Activated naive CD8-positive, alpha-beta T cell (primary cell): ENCODE results near the gene BCL2.
"Not testable (repeated sequence)": the region's sequence is repeated elsewhere in the genome, so short reads cannot be mapped to it uniquely, and the experiment has no call there.

Experiments used
- H3K27ac Mint-ChIP-seq: one replicate; pipeline ENCODE4 v1.8.0; 2021; ENCODE audit warnings: mixed read lengths
- H3K27me3 Mint-ChIP-seq: one replicate; pipeline ENCODE4 v1.8.0; 2021; ENCODE audit warnings: mixed read lengths
- H3K36me3 Mint-ChIP-seq: one replicate; pipeline ENCODE4 v1.8.0; 2021; ENCODE audit warnings: mixed read lengths
- H3K4me1 Mint-ChIP-seq: one replicate; pipeline ENCODE4 v1.8.0; 2021; ENCODE audit warnings: low read depth, mixed read lengths
- H3K4me3 Mint-ChIP-seq: one replicate; pipeline ENCODE4 v1.8.0; 2021; ENCODE audit warnings: mild to moderate bottlenecking, mixed read lengths
- H3K9me3 Mint-ChIP-seq: one replicate; pipeline ENCODE4 v1.8.0; 2021; ENCODE audit warnings: low read depth, mixed read lengths

Gene BCL2

DNA sequence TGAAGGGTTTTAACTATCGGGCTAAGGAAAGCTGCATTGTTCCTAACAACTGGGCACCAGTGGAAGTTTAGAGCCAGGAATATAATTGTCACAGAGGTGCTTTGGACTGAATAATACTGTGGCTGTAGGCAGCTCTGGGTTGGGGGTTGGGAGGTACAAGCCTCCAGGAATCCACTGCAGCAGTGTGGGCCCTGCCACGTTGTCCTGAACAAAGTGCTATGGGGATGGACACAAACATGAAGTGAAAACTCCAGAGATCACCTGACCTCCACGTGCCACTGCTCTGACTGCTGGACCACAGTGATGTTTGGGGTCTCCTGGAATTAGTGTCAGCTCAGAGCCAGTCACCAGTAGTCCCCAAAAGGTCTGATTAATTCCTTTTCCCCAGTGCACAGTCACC, 110.9 kb downstream of the BCL2 start:
- peaks cover 10% of the 10 kb centered on the region for H3K36me3 Mint-ChIP-seq
- no peaks in the 10 kb centered on the region for H3K9me3 Mint-ChIP-seq
- peak overlapping the region; percentile 99 for H3K27ac Mint-ChIP-seq
- H3K4me1 Mint-ChIP-seq = peaks cover 97% of the 10 kb centered on the region
- H3K27me3 Mint-ChIP-seq = no peaks in the 10 kb centered on the region
- peak overlapping the region; percentile 73 for H3K4me3 Mint-ChIP-seq

DNA sequence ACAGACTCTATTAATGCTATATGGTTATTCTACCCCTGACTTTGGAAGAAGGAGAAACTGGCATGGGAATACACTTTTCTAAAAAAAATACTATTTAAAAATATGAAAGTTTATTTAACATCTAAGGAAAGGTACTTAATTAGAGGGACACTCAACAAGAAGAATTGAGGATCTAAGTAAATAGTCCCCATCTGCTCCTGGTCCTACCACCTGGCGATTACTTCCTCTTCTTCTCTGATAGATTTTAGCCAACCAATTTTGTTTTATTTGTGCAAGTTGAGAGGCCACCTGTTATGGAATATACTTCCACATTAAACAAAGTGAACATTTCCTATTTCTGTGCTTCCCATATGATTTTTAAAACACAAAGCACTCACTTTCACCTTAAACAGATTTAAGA, 111.7 kb downstream of the BCL2 start:
- peak overlapping the region; percentile 73 for H3K4me3 Mint-ChIP-seq
- H3K9me3 Mint-ChIP-seq = no peaks in the 10 kb centered on the region
- H3K27me3 Mint-ChIP-seq = no peaks in the 10 kb centered on the region
- peaks cover 97% of the 10 kb centered on the region for H3K4me1 Mint-ChIP-seq
- peaks cover 9% of the 10 kb centered on the region for H3K36me3 Mint-ChIP-seq
- H3K27ac Mint-ChIP-seq = peak overlapping the region; percentile 99

DNA sequence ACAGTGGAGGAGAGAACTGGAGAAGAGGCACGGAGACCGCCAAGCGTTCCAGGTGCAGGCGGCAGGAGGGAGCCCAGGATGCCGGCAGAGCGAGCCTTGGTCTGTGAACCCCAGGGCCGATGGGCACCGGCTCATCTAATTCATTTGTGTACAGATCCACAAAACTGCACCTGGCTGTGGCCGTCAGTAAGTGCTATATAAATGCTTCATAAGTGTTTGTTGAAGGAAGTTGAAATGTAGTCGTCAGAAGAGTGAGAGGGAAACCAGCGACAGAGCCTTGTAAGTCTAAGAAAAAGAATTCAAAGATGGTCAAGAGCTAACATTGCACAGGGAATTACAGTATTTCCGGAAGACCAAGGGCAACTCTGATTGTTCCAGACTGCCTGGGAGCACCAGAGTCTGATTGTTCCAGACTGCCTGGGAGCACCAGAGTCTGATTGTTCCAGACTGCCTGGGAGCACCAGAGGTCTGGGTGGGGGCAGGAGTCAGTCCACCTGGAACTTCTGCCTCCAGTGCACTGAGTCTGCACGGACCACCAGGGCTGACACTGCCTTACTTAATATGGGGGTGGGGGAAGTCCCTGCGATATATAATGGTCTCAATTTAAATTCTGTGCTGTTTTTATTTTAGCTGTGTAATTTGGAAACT, 112.3 kb downstream of the BCL2 start:
- peaks cover 9% of the 10 kb centered on the region for H3K36me3 Mint-ChIP-seq
- H3K9me3 Mint-ChIP-seq = no peaks in the 10 kb centered on the region
- H3K27me3 Mint-ChIP-seq = no peaks in the 10 kb centered on the region
- peak overlapping the region; percentile 73 for H3K4me3 Mint-ChIP-seq
- H3K4me1 Mint-ChIP-seq = peaks cover 97% of the 10 kb centered on the region
- peak overlapping the region; percentile 86 for H3K27ac Mint-ChIP-seq

DNA sequence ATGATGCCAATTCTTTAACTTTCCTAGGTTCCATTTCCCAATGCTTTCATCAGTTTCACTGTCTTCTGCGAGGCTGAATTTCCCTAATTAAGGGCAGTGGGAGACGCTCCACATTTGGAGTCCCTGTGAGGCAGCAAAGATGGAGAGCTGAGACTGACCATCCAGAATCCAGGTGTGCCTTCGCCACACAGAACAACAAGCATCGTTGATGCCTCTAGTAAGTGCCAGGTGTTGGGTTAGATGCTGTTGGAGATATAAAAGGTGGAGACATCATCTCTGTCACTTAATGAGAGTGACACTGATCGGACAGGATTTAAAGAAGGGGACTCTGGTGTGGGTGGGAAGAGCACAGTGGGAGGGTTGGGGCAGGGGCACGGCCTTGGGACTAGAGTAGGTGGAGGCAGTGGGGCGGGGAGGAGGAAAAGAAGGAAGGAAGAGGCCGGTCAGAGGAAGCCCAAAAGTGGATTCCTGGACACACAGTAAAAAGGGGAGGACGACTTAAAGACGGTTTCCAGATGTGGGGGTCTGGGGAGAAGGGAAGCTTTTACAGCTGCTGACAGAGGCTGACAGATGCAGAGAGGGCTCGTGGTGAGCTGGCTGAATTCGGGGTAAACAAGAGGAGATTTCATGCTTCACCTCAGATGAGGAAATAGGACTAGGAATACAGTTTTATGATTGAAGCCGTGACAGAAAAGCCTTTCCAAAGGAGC, 113.0 kb downstream of the BCL2 start:
- Mint-ChIP-seq H3K36me3 (peaks cover 9% of the 10 kb centered on the region), H3K4me1 (peaks cover 95% of the 10 kb centered on the region), H3K4me3 (peak overlapping the region; percentile 73), H3K27ac (peak overlapping the region; percentile 86), H3K9me3 (no peaks in the 10 kb centered on the region), H3K27me3 (no peaks in the 10 kb centered on the region)

DNA sequence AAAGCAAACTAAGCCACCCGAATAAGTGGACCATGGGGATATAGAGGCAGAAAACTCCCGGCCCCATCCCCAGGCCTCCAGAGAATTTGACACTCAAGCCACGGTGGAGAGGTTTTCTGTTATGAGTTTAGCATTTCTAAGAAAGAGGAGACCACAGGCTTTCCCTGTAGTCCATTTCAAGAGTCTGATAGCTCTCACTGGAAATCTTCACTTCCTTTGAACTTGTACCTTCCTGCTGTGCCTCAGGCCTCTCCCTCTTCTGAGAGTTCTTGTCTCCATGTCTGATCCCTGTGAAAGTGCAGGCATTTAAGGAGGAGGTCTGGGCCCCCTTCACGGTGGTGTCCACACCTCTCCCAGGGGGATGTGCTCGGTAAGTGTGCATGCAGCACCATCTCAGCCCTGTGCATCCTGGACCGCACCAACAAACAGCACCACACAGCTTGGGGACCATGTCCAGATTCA, 113.7 kb downstream of the BCL2 start:
- Mint-ChIP-seq H3K27me3 (no peaks in the 10 kb centered on the region), H3K36me3 (peaks cover 9% of the 10 kb centered on the region), H3K4me1 (peaks cover 95% of the 10 kb centered on the region), H3K27ac (peak overlapping the region; percentile 86), H3K9me3 (no peaks in the 10 kb centered on the region), H3K4me3 (peak overlapping the region; percentile 73)

DNA sequence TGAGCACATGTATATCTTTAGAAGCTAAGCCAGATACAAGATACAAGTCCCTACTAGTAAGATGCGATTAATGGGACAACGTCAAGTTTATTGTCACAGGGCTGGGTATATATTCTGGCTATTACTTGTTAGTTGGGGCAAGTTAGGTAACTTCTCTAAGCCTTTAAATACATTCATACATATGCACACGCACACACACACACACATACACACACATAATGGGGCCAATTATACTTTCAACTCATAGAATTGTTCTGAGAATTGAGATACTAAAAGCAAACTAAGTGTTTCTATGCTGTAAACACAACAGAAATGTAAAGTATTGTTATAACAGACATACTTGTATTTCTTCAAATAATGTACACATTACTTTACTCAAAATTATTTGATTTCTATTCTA, 116.1 kb downstream of the BCL2 start:
- Mint-ChIP-seq H3K27me3 (no peaks in the 10 kb centered on the region), H3K9me3 (no peaks in the 10 kb centered on the region), H3K4me3 (peak overlapping the region; percentile 4), H3K4me1 (peaks cover 73% of the 10 kb centered on the region), H3K27ac (peak overlapping the region; percentile 86), H3K36me3 (no peaks in the 10 kb centered on the region)

DNA sequence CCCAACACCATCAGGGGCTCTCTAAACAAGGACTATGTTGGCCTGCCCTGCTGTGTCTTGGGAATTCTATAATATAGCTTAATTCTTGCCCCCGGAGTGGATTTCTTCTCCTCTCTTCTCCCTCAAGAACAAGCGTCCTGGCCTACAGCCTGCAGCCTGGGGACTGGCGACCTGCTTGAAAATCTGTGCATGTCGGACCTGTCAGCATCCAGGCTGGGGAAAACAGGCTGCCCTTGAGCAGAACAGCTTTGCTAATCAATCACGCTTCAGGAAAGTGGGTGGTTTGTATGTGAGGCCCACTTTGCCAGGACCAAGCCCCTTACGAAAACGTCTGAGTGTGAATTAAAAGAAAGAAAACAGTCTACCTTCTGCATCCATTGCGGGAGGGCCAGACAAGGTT, 116.7 kb downstream of the BCL2 start:
- no peaks in the 10 kb centered on the region for H3K27me3 Mint-ChIP-seq
- no peaks in the 10 kb centered on the region for H3K36me3 Mint-ChIP-seq
- no peak overlapping the region for H3K4me3 Mint-ChIP-seq
- H3K9me3 Mint-ChIP-seq = no peaks in the 10 kb centered on the region
- H3K27ac Mint-ChIP-seq = peak overlapping the region; percentile 79
- peaks cover 66% of the 10 kb centered on the region for H3K4me1 Mint-ChIP-seq

DNA sequence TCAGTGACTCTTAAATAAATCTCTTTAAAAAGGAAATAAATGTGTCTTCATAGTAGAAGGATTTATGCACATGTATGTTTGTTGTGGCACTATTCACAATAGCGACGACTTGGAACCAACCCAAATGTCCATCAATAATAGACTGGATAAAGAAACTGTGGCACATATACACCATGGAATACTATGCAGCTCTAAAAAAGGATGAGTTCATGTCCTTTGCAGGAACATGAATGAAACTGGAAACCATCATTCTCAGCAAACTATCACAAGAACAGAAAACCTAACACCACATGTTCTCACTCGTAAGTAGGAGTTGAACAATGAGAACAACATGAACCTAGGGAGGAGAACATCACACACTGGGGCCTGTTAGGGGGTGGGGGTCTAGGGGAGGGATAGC, 118.1 kb downstream of the BCL2 start:
- H3K4me3 Mint-ChIP-seq = peak overlapping the region; percentile 3
- not testable (repeated sequence) for H3K36me3 Mint-ChIP-seq, H3K27me3 Mint-ChIP-seq, H3K9me3 Mint-ChIP-seq, H3K27ac Mint-ChIP-seq
- peaks cover 54% of the 10 kb centered on the region for H3K4me1 Mint-ChIP-seq

DNA sequence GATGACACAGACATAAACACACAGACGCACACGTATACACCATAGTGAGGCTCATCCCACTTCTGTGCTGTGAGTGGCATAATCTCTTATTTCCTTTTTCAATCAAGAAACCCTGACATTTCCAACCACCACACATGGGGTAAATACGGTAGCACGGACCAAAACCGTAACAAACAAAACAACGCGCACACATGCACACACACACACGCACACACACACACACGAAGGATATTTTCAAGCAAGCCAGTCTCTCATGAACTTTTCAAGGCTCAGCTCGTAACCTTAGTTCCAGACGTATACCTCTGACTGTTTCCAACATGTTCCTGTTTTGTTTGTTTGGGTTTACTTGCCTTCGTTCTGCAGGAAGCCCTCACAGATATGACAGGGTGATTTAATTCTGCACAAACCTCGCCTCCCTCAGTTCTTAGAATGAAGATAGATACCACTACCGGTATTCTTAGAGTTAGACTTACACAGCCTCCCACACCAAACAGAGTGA, 119.8 kb downstream of the BCL2 start:
- Mint-ChIP-seq H3K36me3 (no peaks in the 10 kb centered on the region), H3K4me1 (peaks cover 52% of the 10 kb centered on the region), H3K27ac (no peak overlapping the region), H3K9me3 (no peaks in the 10 kb centered on the region), H3K27me3 (no peaks in the 10 kb centered on the region), H3K4me3 (no peak overlapping the region)

DNA sequence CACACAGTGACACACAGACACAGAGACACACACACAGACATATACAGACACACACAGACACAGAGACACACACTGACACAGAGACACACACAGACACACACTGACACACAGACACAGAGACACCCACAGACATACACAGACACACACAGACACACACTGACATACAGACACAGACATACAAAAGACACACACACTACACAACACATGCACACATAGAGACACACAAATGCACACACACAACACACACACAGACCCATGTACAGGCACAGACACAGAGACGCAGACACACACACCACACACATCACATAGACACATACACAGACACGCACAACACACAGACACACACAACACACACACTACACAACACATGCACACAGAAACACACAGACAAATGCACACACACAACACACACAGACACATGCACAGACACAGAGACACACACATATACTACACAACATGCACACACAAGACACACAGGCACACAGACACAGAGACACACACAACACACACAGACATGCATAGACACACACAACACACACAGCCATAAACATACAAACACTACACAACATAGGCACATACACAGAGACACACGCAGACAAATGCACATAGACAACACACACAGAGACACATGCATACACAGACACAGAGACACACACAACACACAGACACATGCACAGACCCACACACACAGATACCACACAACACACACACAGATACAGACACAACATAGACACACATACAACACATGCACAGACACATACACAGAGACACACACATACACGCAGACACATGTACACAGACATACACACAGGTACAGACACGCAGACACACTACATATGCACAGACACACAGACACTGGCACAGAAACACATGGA, 120.5 kb downstream of the BCL2 start:
- Mint-ChIP-seq H3K4me3 (no peak overlapping the region), H3K4me1 (peaks cover 46% of the 10 kb centered on the region), H3K9me3 (no peaks in the 10 kb centered on the region), H3K27me3 (no peaks in the 10 kb centered on the region), H3K27ac (no peak overlapping the region), H3K36me3 (no peaks in the 10 kb centered on the region)

DNA sequence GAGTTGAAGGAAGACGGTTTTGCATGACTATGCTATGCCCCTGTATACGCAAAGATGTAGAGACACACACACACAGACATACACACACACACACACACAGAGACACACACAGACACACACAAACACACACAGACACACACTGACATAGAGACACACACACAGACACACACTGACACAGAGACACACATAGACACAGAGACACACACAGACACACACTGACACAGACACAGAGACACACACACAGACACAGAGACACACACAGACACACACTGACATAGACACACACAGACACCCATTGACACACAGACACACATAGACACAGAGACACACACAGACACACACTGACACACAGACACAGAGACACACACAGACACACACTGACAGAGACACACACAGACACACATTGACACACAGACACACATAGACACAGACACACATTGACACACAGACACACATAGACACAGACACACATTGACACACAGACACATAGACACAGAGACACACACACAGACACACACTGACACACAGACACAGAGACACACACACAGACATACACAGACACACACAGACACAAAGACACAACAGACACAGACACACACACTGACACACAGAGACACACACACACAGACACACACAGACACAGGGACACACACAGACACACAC, 121.3 kb downstream of the BCL2 start:
- Mint-ChIP-seq H3K4me1 (peaks cover 46% of the 10 kb centered on the region), H3K9me3 (no peaks in the 10 kb centered on the region)

DNA sequence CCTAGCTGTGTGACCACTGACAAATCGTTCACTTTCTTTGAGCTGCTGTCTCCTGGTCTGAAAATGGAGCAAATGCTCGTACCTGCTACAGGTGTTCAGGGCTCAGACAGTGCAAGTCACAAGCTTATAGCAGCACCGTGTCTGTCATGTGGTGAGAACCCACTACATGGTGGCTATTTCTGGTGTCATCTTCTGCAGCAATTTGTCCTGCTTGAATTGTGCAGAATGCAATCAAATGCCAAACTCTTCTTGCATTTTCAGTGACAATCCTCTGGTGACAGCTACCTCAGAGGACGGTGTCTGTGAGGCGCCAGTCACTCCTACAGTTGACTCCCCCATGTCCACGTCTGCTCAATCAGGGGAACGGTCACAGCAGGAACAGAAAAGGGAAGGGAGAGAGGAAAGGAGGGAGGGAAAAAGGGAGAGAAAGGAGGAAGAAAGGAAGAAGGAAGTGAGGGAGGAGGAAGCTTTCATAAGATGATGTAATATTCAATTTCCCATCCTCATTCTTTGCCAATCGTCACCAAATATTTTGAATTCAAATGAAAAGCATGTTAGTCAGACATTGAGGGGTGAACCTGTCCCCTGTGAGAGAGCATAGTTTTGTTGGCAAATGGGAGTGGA, 122.2 kb downstream of the BCL2 start:
- no peaks in the 10 kb centered on the region for H3K27me3 Mint-ChIP-seq
- H3K4me3 Mint-ChIP-seq = no peak overlapping the region
- H3K9me3 Mint-ChIP-seq = no peaks in the 10 kb centered on the region
- peaks cover 2% of the 10 kb centered on the region for H3K36me3 Mint-ChIP-seq
- H3K27ac Mint-ChIP-seq = no peak overlapping the region
- peaks cover 46% of the 10 kb centered on the region for H3K4me1 Mint-ChIP-seq

More for the DNA sequence above, 121.3 kb downstream of the BCL2 start:
- H3K27ac Mint-ChIP-seq = no peak overlapping the region
- no peaks in the 10 kb centered on the region for H3K27me3 Mint-ChIP-seq
- no peaks in the 10 kb centered on the region for H3K36me3 Mint-ChIP-seq
- H3K4me3 Mint-ChIP-seq = no peak overlapping the region

DNA sequence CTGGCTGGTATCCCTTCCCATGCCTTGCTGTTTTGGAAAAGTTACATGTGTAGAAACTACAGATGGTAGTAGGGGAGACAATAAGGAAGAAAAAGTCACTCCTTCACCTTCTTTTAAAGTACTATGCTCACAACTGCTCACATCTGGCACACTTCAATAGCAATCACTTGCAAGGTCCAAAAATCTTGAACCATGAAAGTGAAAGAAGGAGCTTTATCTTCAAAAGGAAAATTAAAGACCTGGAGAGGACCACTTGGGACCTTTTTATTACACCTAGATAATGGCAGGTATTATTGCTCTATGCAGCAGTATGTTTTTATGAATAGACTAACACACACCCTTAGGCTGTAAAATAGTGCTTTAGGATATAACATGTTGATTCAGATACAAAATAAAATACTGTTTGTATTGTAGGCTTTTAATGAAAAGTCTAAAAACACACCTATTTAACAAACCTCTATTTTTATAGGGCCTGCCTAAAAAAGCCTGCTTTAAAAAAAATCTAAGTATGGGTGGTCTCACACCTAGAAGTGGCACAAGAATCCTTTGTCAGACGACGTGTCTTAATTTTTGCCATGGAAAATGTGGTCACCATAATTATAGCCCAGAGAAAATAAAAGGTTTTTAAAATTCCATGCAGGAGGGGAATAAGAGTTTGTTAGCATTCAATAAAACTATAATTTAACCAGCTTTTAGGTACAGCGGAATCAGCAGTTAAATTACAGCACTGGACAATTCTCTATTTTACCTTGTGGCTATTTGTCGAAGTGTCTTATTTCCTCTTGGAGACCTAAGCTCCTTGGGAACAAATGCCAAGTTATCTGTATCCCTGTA, 124.0 kb downstream of the BCL2 start:
- Mint-ChIP-seq H3K4me3 (no peak overlapping the region), H3K27me3 (no peaks in the 10 kb centered on the region), H3K9me3 (no peaks in the 10 kb centered on the region), H3K36me3 (peaks cover 8% of the 10 kb centered on the region), H3K27ac (peak overlapping the region; percentile 66), H3K4me1 (peaks cover 39% of the 10 kb centered on the region)
